Stimulated activated CD8-positive, alpha-beta memory T cell treated with anti-CD3 and anti-CD28 coated beads, Interleukin-4, amount 100 ng/mL, for 48 hours (primary cell): Measurements from ENCODE around the gene RARB.

Source experiments
- DNase-seq: peaks from one replicate; pipeline ENCODE4 v3.0.0-alpha.2; 2020

The RARB gene

DNA sequence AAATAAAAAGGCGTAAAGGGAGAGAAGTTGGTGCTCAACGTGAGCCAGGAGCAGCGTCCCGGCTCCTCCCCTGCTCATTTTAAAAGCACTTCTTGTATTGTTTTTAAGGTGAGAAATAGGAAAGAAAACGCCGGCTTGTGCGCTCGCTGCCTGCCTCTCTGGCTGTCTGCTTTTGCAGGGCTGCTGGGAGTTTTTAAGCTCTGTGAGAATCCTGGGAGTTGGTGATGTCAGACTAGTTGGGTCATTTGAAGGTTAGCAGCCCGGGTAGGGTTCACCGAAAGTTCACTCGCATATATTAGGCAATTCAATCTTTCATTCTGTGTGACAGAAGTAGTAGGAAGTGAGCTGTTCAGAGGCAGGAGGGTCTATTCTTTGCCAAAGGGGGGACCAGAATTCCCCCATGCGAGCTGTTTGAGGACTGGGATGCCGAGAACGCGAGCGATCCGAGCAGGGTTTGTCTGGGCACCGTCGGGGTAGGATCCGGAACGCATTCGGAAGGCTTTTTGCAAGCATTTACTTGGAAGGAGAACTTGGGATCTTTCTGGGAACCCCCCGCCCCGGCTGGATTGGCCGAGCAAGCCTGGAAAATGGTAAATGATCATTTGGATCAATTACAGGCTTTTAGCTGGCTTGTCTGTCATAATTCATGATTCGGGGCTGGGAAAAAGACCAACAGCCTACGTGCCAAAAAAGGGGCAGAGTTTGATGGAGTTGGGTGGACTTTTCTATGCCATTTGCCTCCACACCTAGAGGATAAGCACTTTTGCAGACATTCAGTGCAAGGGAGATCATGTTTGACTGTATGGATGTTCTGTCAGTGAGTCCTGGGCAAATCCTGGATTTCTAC, at the start of gene RARB:
RARB (plus strand) TSS at position 322 of the 847 bp plus-strand sequence; CDS start at position 791, 469 bp downstream.
- DNase-seq = no peak

DNA sequence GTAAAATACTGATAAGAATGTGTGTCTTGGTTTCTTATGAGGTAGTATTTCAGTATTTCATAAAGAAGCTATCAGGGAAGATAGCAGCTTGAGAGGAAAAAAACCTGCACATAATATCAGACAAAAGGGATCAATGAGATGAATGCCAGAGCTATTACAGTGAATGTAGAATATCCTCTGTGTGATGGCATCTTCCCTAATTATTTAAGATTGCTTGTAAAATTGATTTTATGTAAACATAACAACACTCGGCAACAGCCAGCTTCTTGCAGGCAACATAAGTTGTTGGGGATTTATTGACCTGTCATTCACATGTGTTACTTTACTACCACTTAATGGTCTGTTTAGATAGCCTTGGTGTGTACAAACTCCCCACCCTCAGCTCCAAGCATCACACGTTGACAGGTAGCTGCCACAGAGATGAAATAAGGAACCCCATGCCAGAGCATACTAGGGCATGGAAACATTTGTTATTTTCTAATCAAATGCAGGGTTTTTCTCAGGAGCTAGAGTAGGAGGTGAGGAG, 49.2 kb upstream of the RARB start:
- DNase-seq = no peak

DNA sequence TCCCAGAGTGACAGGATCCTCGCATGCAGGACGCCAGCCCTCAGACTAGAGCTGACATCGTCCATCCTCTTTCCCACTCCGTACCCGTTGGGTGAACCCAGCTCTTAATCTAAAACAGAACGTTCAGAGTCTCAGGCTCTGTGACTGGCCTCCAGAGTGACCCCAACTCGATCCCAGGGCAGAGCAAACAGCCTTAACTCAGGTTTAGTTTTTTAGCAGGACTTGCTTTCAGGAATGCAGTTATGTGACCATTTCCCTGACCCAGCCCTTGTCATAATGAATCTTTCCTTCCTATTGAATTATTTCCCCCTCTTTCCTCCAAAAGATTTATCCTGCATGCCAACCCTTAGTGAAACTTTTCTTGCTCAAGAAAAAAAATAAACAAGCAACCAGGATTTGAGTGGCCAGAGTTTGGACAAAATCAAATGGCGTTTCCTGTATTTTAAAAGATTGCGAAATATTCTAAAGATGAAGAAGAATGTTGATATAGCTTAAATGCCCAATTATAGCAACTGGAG, 47.8 kb upstream of the RARB start:
- no peak for DNase-seq

DNA sequence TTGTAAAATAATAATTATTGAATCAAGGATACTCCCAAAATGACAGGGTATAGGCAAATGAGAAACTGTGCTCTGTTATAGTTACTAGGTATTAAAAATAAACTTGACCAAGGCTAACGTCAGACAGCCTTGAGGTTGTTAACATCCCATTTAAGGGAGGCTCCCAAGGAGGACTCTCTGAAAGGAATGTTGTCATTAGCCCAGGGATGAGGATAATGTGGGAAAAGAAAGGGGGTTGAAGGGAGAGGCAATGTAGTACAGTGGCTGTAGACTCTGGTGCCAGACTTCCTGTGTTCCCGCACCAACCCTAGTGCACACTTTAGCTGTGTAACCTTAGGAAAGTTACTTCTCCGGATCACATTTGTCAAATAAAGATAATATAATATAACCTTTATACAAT, 47.0 kb upstream of the RARB start:
- no peak for DNase-seq

DNA sequence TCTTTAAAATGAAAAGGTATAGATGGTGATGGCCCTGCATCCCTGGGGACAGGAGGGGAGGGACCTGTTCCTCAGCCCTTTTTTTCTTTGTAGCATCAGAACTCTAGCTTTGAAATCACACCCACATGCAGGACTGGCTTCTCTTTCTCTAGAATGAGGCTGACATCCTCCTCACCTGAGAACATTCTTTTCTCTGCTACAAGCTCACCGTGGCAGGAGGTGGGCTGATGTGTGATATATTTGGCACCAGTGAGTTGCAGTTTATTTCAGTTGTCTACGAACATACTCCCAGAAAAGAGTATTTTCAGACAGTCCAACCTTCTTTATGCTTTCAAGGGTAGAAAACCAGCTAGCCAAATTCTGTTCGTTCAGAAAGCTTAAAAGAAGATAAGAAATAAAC, 43.6 kb upstream of the RARB start:
- DNase-seq = no peak

DNA sequence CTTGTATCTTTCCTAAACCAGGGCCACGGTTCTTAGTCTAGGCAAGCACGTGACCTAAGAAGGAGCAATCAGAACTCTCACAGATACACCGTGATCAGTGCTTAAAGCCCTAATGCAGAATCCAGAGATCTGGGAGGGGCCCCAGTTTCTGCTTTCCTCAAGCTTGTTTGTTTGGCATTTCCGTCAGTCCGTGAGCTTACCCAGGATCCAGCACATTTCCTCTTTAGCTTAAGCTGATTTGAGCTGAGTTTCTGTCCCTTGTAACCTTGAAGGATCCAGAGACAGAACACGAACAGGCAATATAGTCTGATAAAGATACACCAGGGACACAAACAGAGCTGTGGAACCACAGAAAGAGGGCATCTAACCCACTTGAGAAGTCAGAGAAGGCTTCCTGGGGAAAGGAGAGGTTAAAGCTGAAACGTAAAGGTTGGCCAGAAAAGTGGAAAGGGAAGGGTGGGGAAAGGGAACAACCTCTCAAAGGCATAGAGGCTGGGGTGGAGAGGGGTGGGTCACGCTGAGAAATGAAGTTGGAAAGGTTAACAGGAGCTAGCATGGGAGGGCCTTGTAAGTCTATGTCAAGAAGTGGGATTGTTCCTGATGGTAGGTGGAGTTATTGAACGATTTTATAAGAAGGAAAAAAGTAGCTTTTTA, 42.1 kb upstream of the RARB start:
- DNase-seq = no peak

DNA sequence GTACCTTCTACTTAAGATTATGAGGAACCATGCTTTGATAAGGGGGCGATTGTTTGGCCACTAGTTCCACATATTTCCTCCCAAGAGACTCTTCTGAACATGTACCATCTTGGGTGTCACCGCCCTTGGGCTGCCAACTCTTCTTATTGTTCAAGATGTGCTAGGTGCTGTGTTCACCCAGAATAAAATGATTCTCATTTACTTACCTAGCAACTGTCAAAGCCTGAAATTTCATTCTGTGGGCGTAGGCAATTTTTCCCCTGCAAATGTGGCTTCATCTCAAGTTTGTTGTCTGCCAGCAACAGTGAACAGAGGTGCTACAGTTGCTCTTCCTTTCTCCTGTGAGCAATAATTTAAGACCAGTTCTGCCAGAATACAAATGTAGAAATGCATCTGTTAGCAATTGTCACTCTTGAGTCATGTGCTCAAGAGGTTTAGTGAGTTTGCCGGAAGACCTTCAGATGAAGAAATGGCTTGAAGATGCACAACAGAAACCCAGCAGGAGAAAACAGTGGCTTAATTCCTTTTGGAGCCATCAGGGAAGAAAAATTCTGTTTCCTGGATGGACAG, 41.3 kb upstream of the RARB start:
- no peak for DNase-seq

DNA sequence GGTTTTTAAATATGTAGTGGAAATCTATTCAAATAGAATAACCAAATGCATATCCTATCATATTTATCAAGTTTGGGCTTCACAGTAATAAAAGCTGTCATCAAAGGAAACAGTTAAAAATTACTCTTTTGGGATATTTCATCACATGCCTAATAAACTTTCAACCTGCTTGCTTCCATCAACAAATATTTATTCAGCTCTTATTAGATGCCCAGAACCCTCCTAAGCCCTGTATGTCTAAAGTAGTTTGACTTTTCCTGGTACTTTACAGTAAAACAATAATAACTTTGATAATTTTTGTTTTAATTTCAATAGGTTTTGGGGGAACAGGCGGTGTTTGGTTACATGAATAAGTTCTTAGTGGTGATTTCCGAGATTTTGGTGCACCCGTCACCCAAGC, 37.5 kb upstream of the RARB start:
- DNase-seq = no peak

DNA sequence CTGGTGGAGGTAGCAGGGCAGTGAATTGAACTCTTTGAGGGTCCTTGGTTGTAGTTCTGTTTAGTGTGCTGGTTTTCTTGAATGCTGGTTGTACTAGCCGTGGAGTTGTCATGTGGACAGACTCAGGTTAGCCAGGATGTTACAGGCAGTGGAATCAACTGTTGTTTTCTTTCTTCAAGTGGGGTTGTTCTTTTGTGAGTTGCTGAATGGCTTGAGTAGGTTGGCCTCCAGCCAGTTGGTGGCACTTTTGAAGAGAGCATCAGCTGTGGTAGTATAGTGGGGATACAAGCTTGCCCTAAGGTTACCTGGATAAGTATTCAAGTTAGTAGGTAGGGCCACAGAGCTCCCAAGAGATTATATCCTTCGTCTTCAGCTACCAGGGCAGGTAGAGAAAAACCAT, 31.8 kb upstream of the RARB start:
- no peak for DNase-seq

DNA sequence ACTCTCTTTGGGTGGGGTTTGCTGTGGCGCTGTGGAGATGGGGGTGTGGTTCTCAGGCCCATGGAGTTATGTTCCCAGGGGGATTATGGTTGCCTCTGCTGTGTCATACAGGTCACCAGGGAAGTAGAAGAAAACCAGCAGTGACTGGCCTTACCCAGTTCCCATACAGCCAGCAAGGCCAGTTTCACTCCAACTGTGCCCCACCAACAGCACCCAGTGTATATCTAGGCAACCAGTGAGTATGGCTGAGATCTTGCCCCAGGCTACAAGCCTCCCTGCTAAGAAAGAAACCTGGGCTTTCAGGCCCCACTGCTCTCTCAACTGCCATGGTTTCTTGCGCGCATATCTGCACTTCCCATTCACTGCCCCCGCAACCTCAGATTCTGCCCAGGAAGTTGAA, 31.4 kb upstream of the RARB start:
- DNase-seq = no peak

DNA sequence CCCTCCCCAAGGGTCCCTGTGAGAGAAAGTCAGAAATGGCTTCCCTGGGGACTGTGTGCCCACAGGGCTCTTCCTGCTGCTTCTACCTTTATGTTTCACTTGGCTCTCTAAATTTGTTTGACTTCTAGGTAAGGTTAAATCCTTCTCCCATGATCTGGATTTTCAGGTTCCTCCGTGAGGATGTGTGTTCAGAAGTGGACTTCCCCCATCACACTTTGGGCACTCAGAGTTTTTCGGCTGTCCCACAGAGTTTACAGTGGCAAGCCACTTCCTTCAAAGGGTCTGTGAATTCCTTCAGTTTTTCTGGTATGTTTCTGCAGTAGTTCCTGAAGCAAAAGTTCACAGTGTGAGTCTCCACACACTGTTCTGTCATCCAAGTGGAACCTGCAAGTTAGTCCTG, 30.9 kb upstream of the RARB start:
- no peak for DNase-seq

DNA sequence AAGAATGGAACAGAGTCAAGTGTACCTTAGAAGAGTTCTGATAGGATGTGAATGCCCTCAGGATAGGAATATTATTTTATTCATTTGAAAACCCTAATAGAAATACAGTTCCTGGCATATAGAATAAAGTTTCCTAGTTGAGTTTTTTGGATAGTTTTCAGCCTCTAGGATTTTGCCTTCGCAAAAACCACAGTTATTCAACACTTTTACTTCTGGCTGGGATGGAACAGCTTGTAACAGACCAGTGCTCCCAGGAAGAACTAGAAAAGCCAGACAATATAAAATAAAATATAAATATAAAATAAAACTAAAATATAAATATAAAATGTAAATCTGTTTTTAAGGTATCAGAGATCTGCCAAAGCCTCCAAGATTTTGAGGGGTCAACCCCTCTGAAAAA, 27.5 kb upstream of the RARB start:
- DNase-seq = no peak

DNA sequence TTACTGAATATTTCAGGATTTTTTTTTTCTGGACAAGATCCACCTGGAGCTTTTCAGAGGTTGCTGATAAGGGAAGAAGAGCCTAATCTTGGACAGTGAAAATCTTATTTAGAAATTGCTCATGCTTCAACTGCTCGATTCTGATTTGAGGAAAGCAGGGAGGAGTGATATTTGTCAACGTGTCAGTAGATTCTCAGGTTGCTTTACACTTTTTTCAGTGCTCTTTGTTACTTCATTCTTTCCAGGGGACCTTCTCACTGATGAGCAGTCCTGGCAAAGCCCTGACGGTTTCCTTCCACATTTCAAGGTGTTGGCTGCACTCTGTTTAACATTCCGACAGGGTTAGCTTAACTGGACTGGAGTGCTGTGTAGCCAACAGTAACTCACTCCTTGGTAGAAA, 24.1 kb upstream of the RARB start:
- DNase-seq = no peak

DNA sequence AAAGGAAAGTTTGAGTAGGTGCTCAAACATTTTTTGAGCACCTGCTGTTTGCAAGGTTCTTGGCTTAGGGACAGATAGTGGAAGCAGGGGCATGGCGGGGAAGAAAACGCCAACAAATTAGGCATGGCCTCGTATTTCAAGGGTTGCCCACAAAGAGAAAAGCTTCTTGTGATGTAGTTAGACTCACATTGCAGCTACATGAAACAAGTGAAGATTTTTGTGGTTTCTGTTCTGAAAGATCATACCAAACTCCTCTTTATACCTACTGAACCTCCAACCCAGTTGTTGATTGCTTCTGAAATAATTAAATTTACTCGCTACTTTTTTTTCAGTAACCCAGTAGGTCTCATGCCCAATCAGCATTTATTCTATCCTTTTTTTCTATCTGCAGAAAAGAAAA, 23.5 kb upstream of the RARB start:
- no peak for DNase-seq

DNA sequence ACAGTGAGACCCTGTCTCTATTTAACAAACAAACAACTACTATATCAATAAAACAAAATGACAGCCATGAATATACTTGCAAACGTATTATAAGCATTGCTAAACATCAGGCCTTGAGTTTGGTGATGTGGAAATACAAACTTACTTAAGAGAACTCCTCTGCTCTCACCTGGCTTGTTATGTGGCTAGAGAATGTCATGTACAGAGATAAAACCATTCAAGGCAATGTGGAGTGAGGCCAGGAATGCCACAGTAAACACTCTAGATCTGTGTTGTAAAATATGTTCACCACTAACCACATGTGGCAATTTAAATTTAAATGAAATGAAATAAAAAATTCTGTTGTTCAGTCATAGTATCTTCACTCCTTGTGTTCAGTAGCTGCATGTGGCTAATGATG, 22.7 kb upstream of the RARB start:
- no peak for DNase-seq

DNA sequence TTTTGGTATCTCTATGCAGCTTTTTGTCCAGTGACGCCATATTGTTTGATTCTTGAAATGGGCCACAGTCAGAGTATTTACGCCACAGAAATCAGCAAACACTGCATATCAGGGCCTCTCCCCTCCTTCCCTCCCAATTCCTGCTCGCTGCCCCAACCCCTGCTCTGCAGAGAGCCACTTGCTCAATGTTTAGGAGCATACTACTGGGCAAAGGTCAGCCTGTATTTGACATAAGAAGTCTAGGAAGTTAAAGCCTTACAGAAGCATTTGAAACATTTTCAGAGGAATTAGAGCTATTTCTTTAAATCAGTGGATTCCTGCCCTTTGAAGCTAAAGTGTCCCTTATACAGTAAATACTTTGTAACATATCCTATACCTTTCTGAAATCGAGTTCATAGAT, 17.4 kb upstream of the RARB start:
- DNase-seq = no peak

DNA sequence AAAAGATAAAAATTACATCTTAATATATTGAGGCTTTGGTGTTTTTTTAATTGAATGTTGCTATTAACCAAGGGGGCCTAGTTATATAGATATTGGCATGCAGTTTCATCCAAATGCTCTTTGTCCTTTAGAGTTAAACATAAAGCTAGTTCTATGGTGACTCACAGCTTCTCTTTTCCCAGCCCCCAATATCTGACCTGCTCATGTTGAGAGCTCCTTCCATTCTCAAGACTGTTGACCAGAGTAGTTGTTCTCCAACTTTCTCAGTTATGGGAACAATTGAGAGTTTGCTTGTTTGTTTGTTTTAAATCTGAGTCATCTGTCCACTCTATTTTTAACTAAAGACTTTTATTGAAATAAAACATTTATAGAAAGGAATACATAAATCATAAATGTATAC, 15.8 kb upstream of the RARB start:
- DNase-seq = no peak

DNA sequence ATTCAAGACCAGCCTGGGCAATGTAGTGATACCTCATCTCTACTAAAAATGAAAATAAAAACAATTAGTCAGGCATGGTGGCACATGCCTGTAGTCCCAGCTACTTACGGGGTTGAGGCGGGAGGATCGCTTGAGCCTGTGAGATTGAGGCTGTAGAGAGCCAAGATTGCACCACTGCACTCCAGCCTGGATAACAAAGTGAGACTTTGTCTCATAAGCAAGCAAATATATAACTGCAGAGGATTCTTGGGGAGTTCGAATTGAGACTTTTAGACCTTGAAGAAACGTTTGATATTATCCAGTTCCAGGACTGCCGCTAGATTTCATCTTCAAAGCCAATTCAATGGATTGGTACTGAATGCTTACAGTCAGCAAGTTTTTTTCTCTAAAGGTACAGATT, 11.9 kb upstream of the RARB start:
- DNase-seq = no peak

DNA sequence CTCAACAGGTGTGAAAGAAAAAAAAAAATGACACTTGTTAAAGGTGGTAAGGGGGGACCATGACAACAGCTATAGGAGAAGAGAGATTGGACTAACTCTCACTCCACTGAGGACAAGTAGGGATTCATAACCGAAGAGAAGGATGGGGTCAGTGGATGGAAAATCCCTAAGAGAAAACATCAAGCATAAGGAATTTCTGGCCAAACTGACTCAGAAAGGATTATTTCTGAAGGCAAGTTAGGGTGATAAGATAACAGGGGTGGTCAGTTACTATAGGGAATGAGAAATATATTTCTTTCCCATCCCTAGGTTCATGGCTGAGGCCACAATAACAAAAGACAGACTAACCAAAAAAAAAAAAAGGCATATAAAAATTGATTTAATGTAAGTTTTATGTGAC, 9.5 kb upstream of the RARB start:
- DNase-seq = no peak

DNA sequence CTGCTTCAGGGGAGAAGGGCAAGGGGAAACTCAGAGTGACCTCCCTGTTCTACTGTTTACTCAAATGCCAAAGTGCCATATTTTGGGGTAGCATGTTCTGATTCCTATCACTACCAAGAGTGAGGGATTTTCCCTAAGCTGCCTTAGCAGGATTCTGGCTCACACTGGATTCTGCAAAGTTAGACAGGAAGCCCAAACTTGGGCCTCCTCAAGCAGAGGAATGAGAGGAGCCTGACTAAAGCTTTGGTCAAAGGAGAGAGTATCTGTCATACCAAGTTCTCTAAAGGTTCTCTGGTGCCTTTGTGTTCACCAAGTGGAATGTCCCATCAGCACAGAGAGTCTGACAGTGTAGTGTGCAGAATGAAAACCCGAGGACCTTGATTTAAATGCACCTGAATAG, 8.8 kb upstream of the RARB start:
- DNase-seq = no peak

DNA sequence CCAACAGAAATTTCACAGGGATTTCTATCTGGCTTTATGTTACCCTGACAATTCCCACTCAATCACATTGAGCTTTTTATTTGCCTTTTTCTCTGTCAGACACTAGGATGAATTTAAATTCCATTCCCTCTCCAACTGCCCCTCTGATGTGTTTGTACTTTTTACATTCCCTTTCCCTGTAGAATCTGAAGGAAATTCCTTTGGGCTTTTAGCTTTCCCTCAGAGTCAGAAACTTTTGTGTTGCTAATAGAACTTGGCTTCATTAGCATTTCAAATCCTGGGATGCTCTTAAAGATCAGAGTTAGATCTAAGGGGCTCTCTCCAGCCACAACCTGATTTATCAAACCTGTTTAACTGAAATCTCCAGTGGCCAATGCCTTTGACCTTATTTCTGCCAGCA, 7.9 kb upstream of the RARB start:
- DNase-seq = no peak

DNA sequence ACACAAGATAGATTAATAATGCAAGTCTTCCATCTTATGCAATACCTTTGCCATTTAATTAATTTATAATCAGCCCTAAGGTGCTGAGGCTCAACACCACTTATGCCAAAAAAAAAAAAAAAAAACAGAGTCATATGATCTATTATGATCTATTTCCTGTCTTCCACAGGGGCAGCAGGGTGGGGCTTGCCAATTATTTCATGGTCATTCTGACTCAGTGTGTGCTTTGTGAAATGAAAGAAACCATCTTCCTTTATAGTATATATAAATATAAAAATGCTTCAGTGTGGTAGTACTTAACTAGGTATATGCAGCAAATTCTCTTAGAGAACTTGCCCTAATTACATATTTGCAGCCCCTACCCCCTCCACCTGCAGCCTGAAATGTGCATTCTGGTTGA, 7.2 kb upstream of the RARB start:
- DNase-seq = no peak

DNA sequence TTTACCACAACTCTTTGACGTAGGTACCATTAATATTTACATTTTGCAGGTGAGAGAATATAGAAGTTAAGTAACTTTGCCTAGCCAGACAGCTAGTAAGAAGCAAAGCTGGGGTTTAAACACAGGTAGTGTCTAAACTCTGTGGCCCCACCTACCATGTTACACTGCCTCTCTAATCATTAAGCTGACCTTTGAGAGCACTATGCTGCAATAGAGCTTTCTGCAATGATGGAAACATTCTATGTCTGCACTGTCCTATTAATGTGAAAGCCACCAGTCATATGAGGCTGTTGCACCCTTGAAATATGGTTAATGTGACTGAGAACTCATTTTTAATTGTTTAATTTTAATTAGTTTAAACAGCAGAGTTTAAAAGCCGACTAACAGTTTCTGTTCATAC, 6.3 kb upstream of the RARB start:
- no peak for DNase-seq
